ENCODE measurements around the gene CELF4.

GRCh38 chr18:37258819-37259218 lies 306.8 kb downstream of the CELF4 start:
- no peak for TF ChIP-seq CTCF (IDR thresholded peaks at IDR 0.05; ENCODE audit: insufficient read depth, low read length)
- TF ChIP-seq, protein P1, sequence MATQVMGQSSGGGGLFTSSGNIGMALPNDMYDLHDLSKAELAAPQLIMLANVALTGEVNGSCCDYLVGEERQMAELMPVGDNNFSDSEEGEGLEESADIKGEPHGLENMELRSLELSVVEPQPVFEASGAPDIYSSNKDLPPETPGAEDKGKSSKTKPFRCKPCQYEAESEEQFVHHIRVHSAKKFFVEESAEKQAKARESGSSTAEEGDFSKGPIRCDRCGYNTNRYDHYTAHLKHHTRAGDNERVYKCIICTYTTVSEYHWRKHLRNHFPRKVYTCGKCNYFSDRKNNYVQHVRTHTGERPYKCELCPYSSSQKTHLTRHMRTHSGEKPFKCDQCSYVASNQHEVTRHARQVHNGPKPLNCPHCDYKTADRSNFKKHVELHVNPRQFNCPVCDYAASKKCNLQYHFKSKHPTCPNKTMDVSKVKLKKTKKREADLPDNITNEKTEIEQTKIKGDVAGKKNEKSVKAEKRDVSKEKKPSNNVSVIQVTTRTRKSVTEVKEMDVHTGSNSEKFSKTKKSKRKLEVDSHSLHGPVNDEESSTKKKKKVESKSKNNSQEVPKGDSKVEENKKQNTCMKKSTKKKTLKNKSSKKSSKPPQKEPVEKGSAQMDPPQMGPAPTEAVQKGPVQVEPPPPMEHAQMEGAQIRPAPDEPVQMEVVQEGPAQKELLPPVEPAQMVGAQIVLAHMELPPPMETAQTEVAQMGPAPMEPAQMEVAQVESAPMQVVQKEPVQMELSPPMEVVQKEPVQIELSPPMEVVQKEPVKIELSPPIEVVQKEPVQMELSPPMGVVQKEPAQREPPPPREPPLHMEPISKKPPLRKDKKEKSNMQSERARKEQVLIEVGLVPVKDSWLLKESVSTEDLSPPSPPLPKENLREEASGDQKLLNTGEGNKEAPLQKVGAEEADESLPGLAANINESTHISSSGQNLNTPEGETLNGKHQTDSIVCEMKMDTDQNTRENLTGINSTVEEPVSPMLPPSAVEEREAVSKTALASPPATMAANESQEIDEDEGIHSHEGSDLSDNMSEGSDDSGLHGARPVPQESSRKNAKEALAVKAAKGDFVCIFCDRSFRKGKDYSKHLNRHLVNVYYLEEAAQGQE (IDR thresholded peaks at IDR 0.05; ENCODE audit: insufficient replicate concordance, low read depth), result no peak
- TF ChIP-seq POLR2AphosphoS5 (IDR thresholded peaks at IDR 0.05; ENCODE audit: low read depth), result no peak
